ENCODE data around the gene SCGB1A1. TPM values are rescaled to one million over a fixed set of nuclear protein-coding genes. Genes with fewer than 3 reads are reported as not detected.

Gene SCGB1A1
- total and polyA plus RNA-seq, 2 donors (not counting 1 experiment from before 2014, with no cell fraction given), result not detected

- H3K27ac ChIP-seq (ENCODE audit: insufficient read depth, low read length), result no peak overlapping the region
- H2AFZ ChIP-seq (ENCODE audit: low read length), result no peak overlapping the region
- no peak for TF ChIP-seq EZH2 (IDR thresholded peaks at IDR 0.05; ENCODE audit: low read length, missing control alignments)
- TF ChIP-seq, protein P1, sequence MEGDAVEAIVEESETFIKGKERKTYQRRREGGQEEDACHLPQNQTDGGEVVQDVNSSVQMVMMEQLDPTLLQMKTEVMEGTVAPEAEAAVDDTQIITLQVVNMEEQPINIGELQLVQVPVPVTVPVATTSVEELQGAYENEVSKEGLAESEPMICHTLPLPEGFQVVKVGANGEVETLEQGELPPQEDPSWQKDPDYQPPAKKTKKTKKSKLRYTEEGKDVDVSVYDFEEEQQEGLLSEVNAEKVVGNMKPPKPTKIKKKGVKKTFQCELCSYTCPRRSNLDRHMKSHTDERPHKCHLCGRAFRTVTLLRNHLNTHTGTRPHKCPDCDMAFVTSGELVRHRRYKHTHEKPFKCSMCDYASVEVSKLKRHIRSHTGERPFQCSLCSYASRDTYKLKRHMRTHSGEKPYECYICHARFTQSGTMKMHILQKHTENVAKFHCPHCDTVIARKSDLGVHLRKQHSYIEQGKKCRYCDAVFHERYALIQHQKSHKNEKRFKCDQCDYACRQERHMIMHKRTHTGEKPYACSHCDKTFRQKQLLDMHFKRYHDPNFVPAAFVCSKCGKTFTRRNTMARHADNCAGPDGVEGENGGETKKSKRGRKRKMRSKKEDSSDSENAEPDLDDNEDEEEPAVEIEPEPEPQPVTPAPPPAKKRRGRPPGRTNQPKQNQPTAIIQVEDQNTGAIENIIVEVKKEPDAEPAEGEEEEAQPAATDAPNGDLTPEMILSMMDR (conservative IDR thresholded peaks at IDR 0.05 in 1 of 2, IDR thresholded peaks at IDR 0.05 in 1 of 2; ENCODE audit: low read depth in 1 of 2, low read length in 2 of 2), result no peak
- no peaks in the 10 kb centered on the region for H4K20me1 ChIP-seq (ENCODE audit: control insufficient read depth, extremely low read depth, insufficient read depth, low read length)
- H3K9ac ChIP-seq (ENCODE audit: insufficient read depth, low read length), result no peak overlapping the region
- H3K36me3 ChIP-seq (ENCODE audit: control insufficient read depth, insufficient read depth, low read length), result no peaks in the 10 kb centered on the region
- H3K79me2 ChIP-seq (ENCODE audit: control insufficient read depth, insufficient read depth, low read length), result no peaks in the 10 kb centered on the region
- peaks cover 31% of the 10 kb centered on the region for H3K4me1 ChIP-seq (ENCODE audit: control insufficient read depth, extremely low read depth, insufficient read depth, low read length)
- H3K4me2 ChIP-seq (ENCODE audit: extremely low read depth, insufficient read depth, low read length), result no peak overlapping the region
- no peaks in the 10 kb centered on the region for H3K27me3 ChIP-seq (ENCODE audit: control insufficient read depth, insufficient read depth, low read length)
- H3K9me3 ChIP-seq (ENCODE audit: control insufficient read depth, insufficient read depth, low read depth, low read length), result no peaks in the 10 kb centered on the region
- no peak for DNase-seq (ENCODE audit: low read depth in 2 of 2)
- H3K4me3 ChIP-seq (replicated peaks in 1 of 4; ENCODE audit: control extremely low read depth in 1 of 4, insufficient read depth in 1 of 4, low read depth in 3 of 4, low read length in 4 of 4), result no peak overlapping the region
Observed at GRCh38 chr11:62399878-62400266, 19.0 kb upstream of the SCGB1A1 start.

DNA sequence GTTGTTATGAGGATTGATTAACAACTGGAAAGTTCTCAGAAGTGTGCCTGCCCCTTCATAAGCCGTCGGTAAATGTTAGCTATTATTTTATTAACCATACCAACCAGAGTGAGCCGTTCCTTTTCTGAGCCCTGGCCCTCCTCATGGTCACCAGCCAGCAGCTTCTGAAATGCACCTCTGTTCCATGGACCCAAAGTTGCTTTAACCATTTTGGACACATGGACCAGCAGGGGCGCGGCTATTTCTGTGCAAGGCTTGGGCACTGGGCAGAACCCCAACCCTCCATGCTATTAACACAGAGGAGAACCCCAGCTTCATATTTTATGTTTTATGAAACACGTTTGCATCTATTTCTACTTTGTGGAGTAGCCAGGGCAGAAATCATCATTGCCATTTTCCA is 18.6 kb upstream of the SCGB1A1 start:
- Histone ChIP-seq H3K79me2 (ENCODE audit: control insufficient read depth, insufficient read depth, low read length) (no peaks in the 10 kb centered on the region), H3K27me3 (ENCODE audit: control insufficient read depth, insufficient read depth, low read length) (no peaks in the 10 kb centered on the region), H2AFZ (ENCODE audit: low read length) (no peak overlapping the region), H3K4me3 (replicated peaks in 1 of 4; ENCODE audit: control extremely low read depth in 1 of 4, insufficient read depth in 1 of 4, low read depth in 3 of 4, low read length in 4 of 4) (no peak overlapping the region), H4K20me1 (ENCODE audit: control insufficient read depth, extremely low read depth, insufficient read depth, low read length) (no peaks in the 10 kb centered on the region), H3K4me1 (ENCODE audit: control insufficient read depth, extremely low read depth, insufficient read depth, low read length) (peaks cover 29% of the 10 kb centered on the region), H3K9me3 (ENCODE audit: control insufficient read depth, insufficient read depth, low read depth, low read length) (no peaks in the 10 kb centered on the region), H3K27ac (ENCODE audit: insufficient read depth, low read length) (no peak overlapping the region), H3K36me3 (ENCODE audit: control insufficient read depth, insufficient read depth, low read length) (no peaks in the 10 kb centered on the region), H3K4me2 (ENCODE audit: extremely low read depth, insufficient read depth, low read length) (peak overlapping the region; percentile 68), H3K9ac (ENCODE audit: insufficient read depth, low read length) (no peak overlapping the region)
- no peak for DNase-seq (ENCODE audit: low read depth in 2 of 2)
- no peak for TF ChIP-seq EZH2 (IDR thresholded peaks at IDR 0.05; ENCODE audit: low read length, missing control alignments)
- TF ChIP-seq, protein P1 (conservative IDR thresholded peaks at IDR 0.05 in 1 of 2, IDR thresholded peaks at IDR 0.05 in 1 of 2; ENCODE audit: low read depth in 1 of 2, low read length in 2 of 2), result no peak

GRCh38 chr11:62400760-62401159 is 18.1 kb upstream of the SCGB1A1 start:
- H3K4me3 ChIP-seq (replicated peaks in 1 of 4; ENCODE audit: control extremely low read depth in 1 of 4, insufficient read depth in 1 of 4, low read depth in 3 of 4, low read length in 4 of 4), result no peak overlapping the region
- H3K9ac ChIP-seq (ENCODE audit: insufficient read depth, low read length), result no peak overlapping the region
- H3K79me2 ChIP-seq (ENCODE audit: control insufficient read depth, insufficient read depth, low read length), result no peaks in the 10 kb centered on the region
- peak; percentile 90 to 91 for DNase-seq (ENCODE audit: low read depth in 2 of 2)
- no peaks in the 10 kb centered on the region for H3K27me3 ChIP-seq (ENCODE audit: control insufficient read depth, insufficient read depth, low read length)
- TF ChIP-seq EZH2 (IDR thresholded peaks at IDR 0.05; ENCODE audit: low read length, missing control alignments), result no peak
- TF ChIP-seq, protein P1 (conservative IDR thresholded peaks at IDR 0.05 in 1 of 2, IDR thresholded peaks at IDR 0.05 in 1 of 2; ENCODE audit: low read depth in 1 of 2, low read length in 2 of 2), result no peak
- peaks cover 28% of the 10 kb centered on the region for H3K4me1 ChIP-seq (ENCODE audit: control insufficient read depth, extremely low read depth, insufficient read depth, low read length)
- no peaks in the 10 kb centered on the region for H3K9me3 ChIP-seq (ENCODE audit: control insufficient read depth, insufficient read depth, low read depth, low read length)
- no peaks in the 10 kb centered on the region for H4K20me1 ChIP-seq (ENCODE audit: control insufficient read depth, extremely low read depth, insufficient read depth, low read length)
- H3K4me2 ChIP-seq (ENCODE audit: extremely low read depth, insufficient read depth, low read length), result peak overlapping the region; percentile 68
- H3K27ac ChIP-seq (ENCODE audit: insufficient read depth, low read length), result no peak overlapping the region
- H2AFZ ChIP-seq (ENCODE audit: low read length), result peak overlapping the region; percentile 29
- H3K36me3 ChIP-seq (ENCODE audit: control insufficient read depth, insufficient read depth, low read length), result no peaks in the 10 kb centered on the region
